T-cell (primary cell): ENCODE results near the gene CCL23. TPM values are rescaled to one million over a fixed set of nuclear protein-coding genes. Genes with fewer than 3 reads are reported as not detected.
"Not testable (repeated sequence)": the region's sequence is repeated elsewhere in the genome, so short reads cannot be mapped to it uniquely, and the experiment has no call there.

Source experiments
- ATAC-seq, 4 experiments: fragments of 200-7000 bp in 3 of 4; fragments of 150-1000 bp in 1 of 4; cut with Tn5 transposase; replicated peaks in 1 of 4; 1 replicate in 3 of 4; 2 replicates in 1 of 4; pipeline ENCODE4 v1.10.0; 2021; ENCODE audit warnings: moderate library complexity in 3 of 4, mild to moderate bottlenecking in 2 of 4, moderate number of reproducible peaks in 1 of 4
- CTCF ChIA-PET, 2 donors: fragments of 300-600 bp; sonication (Branson Sonifier 250); formaldehyde crosslinking; loops; one replicate each; lab custom pipeline; 2022; ENCODE audit warnings: antibody characterized with exemption in 2 of 2; lab: Charles Lee
- POLR2A ChIA-PET, 2 donors: fragments of 300-600 bp; sonication (Branson Sonifier 250); formaldehyde crosslinking; loops; one replicate each; lab custom pipeline; 2022; ENCODE audit warnings: antibody characterized with exemption in 2 of 2; lab: Charles Lee
- DNase-seq, 35 experiments: peaks; one replicate each; pipeline versions ENCODE4 v3.0.0 to v3.0.0-alpha.2; 2013 to 2023
- H3K27ac ChIP-seq: one replicate; pipeline ENCODE4 v1.5.1; 2013; ENCODE audit warnings: low read length
- H3K27me3 ChIP-seq, 2 experiments: replicated peaks in 1 of 2; 1 replicate in 1 of 2; 2 replicates in 1 of 2; pipeline versions ENCODE4 v1.6.1 to v1.7.0; 2013; ENCODE audit warnings: low read length in 1 of 2, mixed read lengths in 1 of 2; ENCODE audit not compliant: control insufficient read depth in 2 of 2, insufficient read depth in 2 of 2; ENCODE audit errors: extremely low read depth in 1 of 2
- H3K36me3 ChIP-seq, 2 donors: 1 replicate in 1 of 2; 2 replicates in 1 of 2; pipeline versions ENCODE4 v1.6.1 to v1.7.0; 2013; ENCODE audit warnings: low read length in 1 of 2; ENCODE audit not compliant: control insufficient read depth in 2 of 2, insufficient read depth in 1 of 2; ENCODE audit errors: extremely low read depth in 1 of 2
- H3K4me1 ChIP-seq, 2 experiments: 1 replicate in 1 of 2; 2 replicates in 1 of 2; pipeline versions ENCODE4 v1.6.1 to v1.7.0; 2013; ENCODE audit warnings: low read length in 2 of 2, mixed read lengths in 1 of 2; ENCODE audit not compliant: insufficient read depth in 2 of 2, control insufficient read depth in 1 of 2; ENCODE audit errors: extremely low read depth in 1 of 2
- H3K4me3 ChIP-seq, 2 donors: 1 replicate in 1 of 2; 2 replicates in 1 of 2; pipeline versions ENCODE4 v1.5.1 to v1.7.0; 2013; ENCODE audit warnings: mild to moderate bottlenecking in 2 of 2, low read length in 1 of 2, moderate library complexity in 1 of 2; ENCODE audit not compliant: control insufficient read depth in 1 of 2; ENCODE audit errors: extremely low read depth in 1 of 2
- H3K9me3 ChIP-seq: 2 replicates; pipeline ENCODE4 v1.7.0; 2013
- H3K27ac Mint-ChIP-seq, 2 donors: one replicate each; pipeline ENCODE4 v1.8.0; 2020 to 2021; ENCODE audit warnings: mild to moderate bottlenecking in 2 of 2, mixed read lengths in 2 of 2
- H3K27me3 Mint-ChIP-seq, 2 donors: one replicate each; pipeline ENCODE4 v1.8.0; 2021 to 2022; ENCODE audit warnings: mixed read lengths in 2 of 2
- H3K36me3 Mint-ChIP-seq: one replicate; pipeline ENCODE4 v1.8.0; 2021; ENCODE audit warnings: mixed read lengths
- H3K4me1 Mint-ChIP-seq, 3 donors: one replicate each; pipeline ENCODE4 v1.8.0; 2020 to 2022; ENCODE audit warnings: mixed read lengths in 3 of 3, mild to moderate bottlenecking in 1 of 3
- H3K4me3 Mint-ChIP-seq, 3 donors: one replicate each; pipeline ENCODE4 v1.8.0; 2020 to 2022; ENCODE audit warnings: mild to moderate bottlenecking in 3 of 3, mixed read lengths in 3 of 3, moderate library complexity in 3 of 3
- H3K9me3 Mint-ChIP-seq, 3 donors: one replicate each; pipeline ENCODE4 v1.8.0; 2020 to 2022; ENCODE audit warnings: mixed read lengths in 3 of 3
- WGBS: methylation state at CpG from one replicate; pipeline ENCODE4 v1.1.5; 2013; ENCODE audit warnings: missing lambda C conversion rate; ENCODE audit not compliant: insufficient coverage; 5-methylcytosine and 5-hydroxymethylcytosine counted together
- total RNA-seq, 35 experiments: library from RNA in 6 of 35; stranded (reverse) in 6 of 35; fragments of 120-200 nt in 1 of 35; gene quantifications; one replicate each; pipeline versions ENCODE4 v1.2.1 to v1.2.4 and lab custom pipeline; 2013 to 2026

The CCL23 gene
- total RNA-seq, 5 donors from 2014 or later (not counting 1 experiment from before 2014, with no cell fraction given): not detected

DNA sequence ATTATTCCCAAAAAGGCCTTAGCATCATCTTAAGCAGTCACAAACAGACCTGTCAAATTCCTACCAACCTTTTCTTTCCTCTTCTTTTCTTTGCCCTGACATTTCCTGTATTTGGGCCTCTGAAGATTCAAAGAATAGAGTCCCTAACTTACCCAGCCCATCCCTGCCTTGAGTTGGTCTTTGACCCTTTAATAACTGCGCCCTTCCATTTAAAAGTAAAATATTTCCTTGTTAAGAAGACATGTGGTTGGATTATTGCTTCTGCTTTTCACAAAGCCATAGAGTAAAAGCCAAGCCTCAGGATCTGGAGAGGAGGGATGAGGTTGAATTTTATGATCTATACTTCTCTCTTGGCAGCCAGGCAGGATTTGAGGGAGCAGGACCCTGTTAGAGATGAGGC, 13.2 kb upstream of the CCL23 start:
- no CpG with 5 or more reads among the region's 1 CpG for WGBS
- H3K36me3 Mint-ChIP-seq: no peaks in the 10 kb centered on the region
- ATAC-seq (no peak), DNase-seq (no peak)
- Histone ChIP-seq H3K4me1 (no peaks in the 10 kb centered on the region), H3K9me3 (no peaks in the 10 kb centered on the region), H3K27ac (no peak overlapping the region), H3K4me3 (no peak overlapping the region), H3K36me3 (no peaks in the 10 kb centered on the region), H3K27me3 (peaks cover 0 to 8% of the 10 kb centered on the region in 2 experiments)
- no peak overlapping the region for H3K27ac Mint-ChIP-seq
- CTCF ChIA-PET: no interaction called here
- no peak overlapping the region for H3K4me3 Mint-ChIP-seq
- POLR2A ChIA-PET: no interaction called here
- H3K9me3 Mint-ChIP-seq: no peaks in the 10 kb centered on the region
- H3K27me3 Mint-ChIP-seq: peaks cover 14 to 25% of the 10 kb centered on the region in 2 donors
- H3K4me1 Mint-ChIP-seq: no peaks in the 10 kb centered on the region

DNA sequence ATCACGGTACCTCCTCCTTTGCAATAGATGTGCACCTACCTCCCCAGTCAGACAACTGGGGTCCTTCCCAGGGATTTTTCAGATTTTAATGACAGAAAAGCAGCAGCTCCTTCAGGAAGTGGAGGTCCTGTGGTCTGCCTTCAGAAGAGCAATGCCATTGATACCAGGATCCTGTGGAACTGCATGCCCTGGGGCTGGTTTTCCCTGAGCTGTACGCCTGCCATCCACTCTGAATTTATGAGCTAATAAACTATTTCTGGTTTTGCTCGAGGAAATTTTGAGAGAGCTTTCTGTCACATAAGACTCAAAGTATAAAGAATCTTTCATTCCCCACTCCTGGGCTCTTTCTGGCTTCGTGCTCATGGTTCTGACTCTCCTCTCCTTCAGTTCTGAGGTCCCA, 10.0 kb upstream of the CCL23 start:
- H3K36me3 Mint-ChIP-seq: no peaks in the 10 kb centered on the region
- H3K4me1 ChIP-seq: no peaks in the 10 kb centered on the region
- H3K27ac Mint-ChIP-seq: no peak overlapping the region
- ChIA-PET POLR2A (no interaction called here), CTCF (interaction anchor here in 1 of 2 donors (0.6 kb wide), 1 partner anchor 1105 kb away, joined by 3 read pairs; no protein-coding TSS in a partner anchor)
- peaks cover 0 to 4% (median 0%) of the 10 kb centered on the region in 3 donors for H3K9me3 Mint-ChIP-seq
- no peak overlapping the region for H3K4me3 Mint-ChIP-seq
- no peaks in the 10 kb centered on the region for H3K9me3 ChIP-seq
- H3K27me3 ChIP-seq: peaks cover 0 to 16% of the 10 kb centered on the region in 2 experiments
- ATAC-seq (no peak), DNase-seq (no peak)
- H3K27ac ChIP-seq: no peak overlapping the region
- no peaks in the 10 kb centered on the region for H3K36me3 ChIP-seq
- peaks cover 20 to 24% of the 10 kb centered on the region in 2 donors for H3K27me3 Mint-ChIP-seq
- 38% methylated on average over 1 of the region's 4 CpGs for WGBS
- no peaks in the 10 kb centered on the region for H3K4me1 Mint-ChIP-seq
- H3K4me3 ChIP-seq: no peak overlapping the region

DNA sequence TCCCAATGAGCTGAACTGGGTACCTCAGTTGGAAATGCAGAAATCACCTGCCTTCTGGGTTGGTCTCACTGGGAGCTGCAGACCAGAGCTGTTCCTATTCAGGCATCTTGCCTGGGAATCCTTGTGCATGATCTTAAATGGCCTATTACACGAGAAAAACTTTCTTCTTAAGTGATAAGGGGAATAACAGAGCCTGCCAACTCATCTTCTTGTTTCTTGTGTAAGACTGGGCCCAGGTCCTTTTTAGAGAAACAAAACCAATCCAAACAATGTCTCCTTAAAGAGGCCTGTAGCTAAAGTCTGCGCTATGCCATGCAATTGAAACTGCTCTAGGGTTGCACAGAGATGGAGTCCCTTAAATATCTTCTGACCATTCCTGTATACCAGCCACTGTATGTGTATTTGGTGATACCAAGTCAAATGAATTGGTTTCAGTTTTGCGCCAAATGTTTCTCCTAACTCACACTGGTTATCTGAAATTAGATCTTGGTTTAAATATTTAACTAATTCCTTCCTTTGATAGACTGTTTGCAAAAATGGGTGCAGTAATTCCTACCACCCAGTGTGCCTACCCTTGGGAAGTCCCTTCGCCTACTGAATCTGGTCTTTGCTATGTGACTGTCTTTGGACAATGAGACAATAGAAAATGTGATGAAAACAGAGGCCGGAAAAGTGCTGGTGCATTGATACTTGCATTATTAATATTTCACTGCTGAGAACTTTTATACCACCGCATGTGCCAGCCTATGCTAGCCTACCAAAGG, 6.5 kb upstream of the CCL23 start:
- POLR2A ChIA-PET: no interaction called here
- no peaks in the 10 kb centered on the region for H3K36me3 Mint-ChIP-seq
- WGBS: no CpG with 5 or more reads among the region's 6 CpGs
- no peak overlapping the region for H3K4me3 Mint-ChIP-seq
- no peak for ATAC-seq
- Histone ChIP-seq H3K27ac (no peak overlapping the region), H3K4me1 (no peaks in the 10 kb centered on the region), H3K4me3 (no peak overlapping the region), H3K36me3 (no peaks in the 10 kb centered on the region), H3K9me3 (no peaks in the 10 kb centered on the region), H3K27me3 (peaks cover 0 to 17% of the 10 kb centered on the region in 2 experiments)
- peaks cover 32 to 33% of the 10 kb centered on the region in 2 donors for H3K27me3 Mint-ChIP-seq
- H3K27ac Mint-ChIP-seq: no peak overlapping the region
- H3K9me3 Mint-ChIP-seq: peaks cover 0 to 4% (median 0%) of the 10 kb centered on the region in 3 donors
- H3K4me1 Mint-ChIP-seq: no peaks in the 10 kb centered on the region
- CTCF ChIA-PET: no interaction called here
- DNase-seq: no peak

DNA sequence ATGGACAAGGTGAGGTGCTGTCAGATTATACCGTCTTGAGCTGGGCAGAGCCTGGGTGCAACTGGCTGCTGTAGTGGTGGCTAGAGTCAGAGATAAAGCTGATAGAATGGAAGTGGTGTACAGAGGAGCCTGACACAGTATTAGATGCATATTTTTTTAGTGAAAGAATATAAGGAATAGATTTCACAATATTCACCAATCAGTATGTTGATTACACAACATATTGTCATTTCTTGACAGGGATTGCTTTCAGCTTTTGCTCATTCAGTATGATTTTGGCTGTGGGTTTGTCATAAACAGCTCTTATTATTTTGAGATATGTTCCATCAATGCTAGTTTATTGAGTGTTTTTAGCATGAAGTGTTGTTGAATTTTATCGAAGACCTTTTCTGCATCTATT, 1.7 kb upstream of the CCL23 start:
- 100% methylated on average over 2 of the region's 2 CpGs for WGBS

DNA sequence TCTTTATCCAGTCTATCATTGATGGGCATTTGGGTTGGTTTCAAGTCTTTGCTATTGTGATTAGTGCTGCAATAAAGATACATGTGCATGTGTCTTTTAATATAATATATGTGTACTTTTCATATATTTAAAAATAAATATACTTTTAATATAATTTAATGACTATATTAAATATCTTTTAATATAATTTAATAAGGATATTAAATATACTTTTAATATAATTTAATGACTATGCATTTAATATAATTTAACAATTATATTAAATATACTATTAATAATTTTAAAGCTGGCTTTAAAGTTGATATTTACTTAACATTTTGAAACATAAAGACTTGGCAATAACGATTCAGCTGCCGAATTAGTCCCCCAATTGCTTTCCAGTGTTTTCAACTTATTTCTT, 1.2 kb downstream of the CCL23 start:
- Mint-ChIP-seq H3K9me3 (no peaks in the 10 kb centered on the region), H3K27me3 (peaks cover 19 to 42% of the 10 kb centered on the region in 2 donors), H3K4me3 (no peak overlapping the region), H3K27ac (no peak overlapping the region), H3K36me3 (no peaks in the 10 kb centered on the region), H3K4me1 (no peaks in the 10 kb centered on the region)
- POLR2A ChIA-PET: no interaction called here
- Histone ChIP-seq H3K9me3 (no peaks in the 10 kb centered on the region), H3K4me1 (peaks cover 0 to 4% of the 10 kb centered on the region in 2 experiments), H3K27me3 (peaks cover 0 to 4% of the 10 kb centered on the region in 2 experiments), H3K27ac (no peak overlapping the region), H3K36me3 (no peaks in the 10 kb centered on the region), H3K4me3 (no peak overlapping the region)
- CTCF ChIA-PET: interaction anchor here in 1 of 2 donors (1.2 kb wide), 1 partner anchor 47 kb away, joined by 3 read pairs; no protein-coding TSS in a partner anchor
- DNase-seq (no peak), ATAC-seq (no peak)
- WGBS: no CpG with 5 or more reads among the region's 2 CpGs

More for the DNA sequence above, 1.7 kb upstream of the CCL23 start:
- ChIA-PET POLR2A (no interaction called here), CTCF (no interaction called here)
- H3K27ac Mint-ChIP-seq: no peak overlapping the region
- Histone ChIP-seq H3K27ac (no peak overlapping the region), H3K27me3 (peaks cover 0 to 14% of the 10 kb centered on the region in 2 experiments), H3K36me3 (no peaks in the 10 kb centered on the region), H3K4me1 (no peaks in the 10 kb centered on the region), H3K4me3 (no peak overlapping the region), H3K9me3 (no peaks in the 10 kb centered on the region)
- H3K4me1 Mint-ChIP-seq: no peaks in the 10 kb centered on the region
- H3K9me3 Mint-ChIP-seq: peaks cover 0 to 4% (median 0%) of the 10 kb centered on the region in 3 donors
- H3K36me3 Mint-ChIP-seq: no peaks in the 10 kb centered on the region
- H3K27me3 Mint-ChIP-seq: peaks cover 27 to 32% of the 10 kb centered on the region in 2 donors
- DNase-seq (no peak), ATAC-seq (no peak)
- no peak overlapping the region for H3K4me3 Mint-ChIP-seq

DNA sequence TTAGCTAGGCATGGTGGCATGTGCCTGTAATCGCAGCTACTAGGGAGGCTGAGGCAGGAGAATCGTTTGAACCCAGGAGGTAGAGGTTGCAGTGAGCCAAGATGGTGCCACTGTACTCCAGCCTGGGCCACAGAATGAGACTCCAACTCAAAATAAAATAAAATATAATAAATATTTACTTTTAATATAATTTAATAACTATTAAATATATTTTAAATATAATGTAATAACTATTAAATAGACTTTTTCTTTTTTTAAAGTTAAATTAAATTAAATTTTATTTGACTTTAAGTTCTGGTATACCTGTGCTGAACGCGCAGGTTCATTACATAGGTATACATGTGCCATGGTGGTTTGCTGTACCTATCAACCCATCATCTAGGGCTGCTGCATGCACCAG, 1.9 kb downstream of the CCL23 start:
- ATAC-seq, POLR2A ChIA-PET, H3K4me3 Mint-ChIP-seq, H3K9me3 ChIP-seq, H3K36me3 Mint-ChIP-seq, H3K4me1 ChIP-seq, H3K27ac Mint-ChIP-seq, H3K4me3 ChIP-seq, H3K27ac ChIP-seq, H3K9me3 Mint-ChIP-seq, H3K36me3 ChIP-seq, DNase-seq, H3K27me3 ChIP-seq, H3K4me1 Mint-ChIP-seq, CTCF ChIA-PET: not testable (repeated sequence)
- H3K27me3 Mint-ChIP-seq: peaks cover 16 to 36% of the 10 kb centered on the region in 2 donors
- no CpG with 5 or more reads among the region's 4 CpGs for WGBS
